GM12872 (cell line): ENCODE results near the gene HNRNPUL1.

ENCODE experiments used
- TF ChIP-seq, protein P1 (sequence below): IDR thresholded peaks from 3 replicates; pipeline ENCODE4 v1.5.1; 2011; ENCODE audit warnings: low read depth, mild to moderate bottlenecking, low read length, moderate library complexity; ENCODE audit not compliant: insufficient read depth

The HNRNPUL1 gene

DNA sequence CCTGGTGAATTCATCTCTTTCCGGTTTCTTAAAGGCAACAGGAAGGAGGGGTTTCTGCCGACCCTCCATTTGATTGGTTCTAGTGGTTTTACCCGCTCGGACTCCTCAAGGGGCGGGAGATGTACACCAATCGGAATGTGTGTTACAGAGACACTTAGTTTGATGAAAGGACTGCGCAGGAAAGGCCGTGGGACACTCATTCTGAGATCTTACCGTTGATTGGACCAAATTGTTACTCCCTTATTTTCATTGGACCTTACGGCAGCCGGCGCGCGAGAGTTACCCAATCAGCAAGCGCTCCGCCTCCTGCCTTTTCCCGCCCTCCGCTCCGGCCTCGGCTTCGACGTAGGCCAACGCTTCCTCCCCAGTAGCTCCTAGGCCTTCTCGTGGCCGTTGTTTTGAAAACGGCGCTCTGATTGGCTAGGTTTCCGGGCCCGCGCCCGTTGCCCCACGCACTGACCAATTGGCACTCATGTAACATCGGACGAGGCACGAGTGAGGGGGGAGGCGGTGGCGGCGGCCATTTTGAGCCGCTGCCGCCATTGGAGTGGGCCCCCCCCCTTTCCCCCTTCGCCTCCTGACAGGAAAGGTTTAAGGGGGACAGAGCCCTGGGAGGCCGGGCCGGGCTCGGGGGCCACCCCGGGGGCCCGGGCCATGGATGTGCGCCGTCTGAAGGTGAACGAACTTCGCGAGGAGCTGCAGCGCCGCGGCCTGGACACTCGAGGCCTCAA lies at the start of gene HNRNPUL1:
TSS of gene HNRNPUL1 (plus strand) at position 523 of the 731 bp plus-strand sequence. CDS start at position 655, 132 bp downstream.
- TF ChIP-seq, protein P1, sequence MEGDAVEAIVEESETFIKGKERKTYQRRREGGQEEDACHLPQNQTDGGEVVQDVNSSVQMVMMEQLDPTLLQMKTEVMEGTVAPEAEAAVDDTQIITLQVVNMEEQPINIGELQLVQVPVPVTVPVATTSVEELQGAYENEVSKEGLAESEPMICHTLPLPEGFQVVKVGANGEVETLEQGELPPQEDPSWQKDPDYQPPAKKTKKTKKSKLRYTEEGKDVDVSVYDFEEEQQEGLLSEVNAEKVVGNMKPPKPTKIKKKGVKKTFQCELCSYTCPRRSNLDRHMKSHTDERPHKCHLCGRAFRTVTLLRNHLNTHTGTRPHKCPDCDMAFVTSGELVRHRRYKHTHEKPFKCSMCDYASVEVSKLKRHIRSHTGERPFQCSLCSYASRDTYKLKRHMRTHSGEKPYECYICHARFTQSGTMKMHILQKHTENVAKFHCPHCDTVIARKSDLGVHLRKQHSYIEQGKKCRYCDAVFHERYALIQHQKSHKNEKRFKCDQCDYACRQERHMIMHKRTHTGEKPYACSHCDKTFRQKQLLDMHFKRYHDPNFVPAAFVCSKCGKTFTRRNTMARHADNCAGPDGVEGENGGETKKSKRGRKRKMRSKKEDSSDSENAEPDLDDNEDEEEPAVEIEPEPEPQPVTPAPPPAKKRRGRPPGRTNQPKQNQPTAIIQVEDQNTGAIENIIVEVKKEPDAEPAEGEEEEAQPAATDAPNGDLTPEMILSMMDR = peak; percentile 32; the same call in 1 of the 3 replicates

GRCh38 chr19:41217741-41218140 lies 46.4 kb upstream of the HNRNPUL1 start:
- TF ChIP-seq, protein P1 = no peak

- TF ChIP-seq, protein P1 = no peak
Measured at GRCh38 chr19:41218249-41218614, 45.9 kb upstream of the HNRNPUL1 start.

GRCh38 chr19:41218615-41219507 lies 45.3 kb upstream of the HNRNPUL1 start, which contains the start of gene AXL:
Gene AXL (plus strand): TSS chr19:41219223. CDS start chr19:41219393, 170 bp downstream.
- TF ChIP-seq, protein P1 = no peak

- TF ChIP-seq, protein P1 = no peak
Measured at GRCh38 chr19:41219924-41220567, 44.1 kb upstream of the HNRNPUL1 start.

DNA sequence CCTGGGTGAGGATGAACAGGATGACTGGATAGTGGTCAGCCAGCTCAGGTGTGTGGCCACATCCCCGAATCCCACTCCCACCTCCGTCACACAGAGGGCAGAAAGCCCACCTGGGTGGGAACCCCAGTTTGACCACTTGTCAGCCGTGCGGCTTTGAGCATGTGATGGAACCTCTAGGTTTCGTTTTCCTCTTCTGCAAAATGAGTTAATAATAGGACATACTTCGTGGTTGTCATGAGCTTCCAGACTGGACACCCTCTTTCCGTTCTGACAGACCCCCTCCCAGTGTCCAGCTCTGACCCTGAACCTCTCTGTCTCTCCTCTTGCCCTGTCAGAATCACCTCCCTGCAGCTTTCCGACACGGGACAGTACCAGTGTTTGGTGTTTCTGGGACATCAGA lies 43.4 kb upstream of the HNRNPUL1 start:
- TF ChIP-seq, protein P1 = no peak
